AG04450 (cell line): ENCODE results near the gene CCM2. TPM values are rescaled to one million over a fixed set of nuclear protein-coding genes. Genes with fewer than 3 reads are reported as not detected.

Experiments
- CTCF ChIA-PET: fragments of 300-600, 350-600 bp; formaldehyde crosslinking; extraction: SDS; loops from one replicate; lab custom pipeline; 2022; ENCODE audit warnings: antibody characterized with exemption, inconsistent platforms; lab: Charles Lee
- POLR2A ChIA-PET: fragments of 350-600 bp; formaldehyde crosslinking; extraction: SDS; loops from one replicate; lab custom pipeline; 2021; ENCODE audit warnings: antibody characterized with exemption, inconsistent platforms; lab: Yijun Ruan, JAX
- DNase-seq: peaks from one replicate; pipeline ENCODE4 v3.0.0-alpha.2; 2011; ENCODE audit warnings: low read depth, low spot score
- H3K27ac ChIP-seq: one replicate; pipeline ENCODE4 v1.5.1; 2012; ENCODE audit warnings: low read depth, low read length, control low read depth
- H3K27me3 ChIP-seq: one replicate; pipeline ENCODE4 v1.6.0; 2012; ENCODE audit warnings: low read length; ENCODE audit not compliant: control insufficient read depth, insufficient read depth
- H3K4me3 ChIP-seq: 2 replicates; pipeline ENCODE4 v1.5.1; 2011; ENCODE audit warnings: mild to moderate bottlenecking, low read depth, low read length, control low read depth
- H3K9me3 ChIP-seq: 2 replicates; pipeline ENCODE4 v1.5.1; 2012; ENCODE audit warnings: low read length; ENCODE audit not compliant: control insufficient read depth, insufficient read depth
- polyA minus RNA-seq: library from RNA; depleted of rRNA, polyadenylated mRNA; stranded (reverse); fragments of >200 nt; gene quantifications from 2 replicates; pipeline ENCODE4 v1.2.3, GENCODE V29; 2011; rRNA and poly(A)+ RNA removed
- polyA plus RNA-seq: library from polyadenylated mRNA; depleted of rRNA; stranded (reverse); fragments of >200 nt; gene quantifications from 2 replicates; pipeline ENCODE4 v1.2.3, GENCODE V29; 2011; rRNA removed
- TF ChIP-seq, protein P1 (sequence below): IDR thresholded peaks from 2 replicates; pipeline ENCODE4 v1.5.1; 2011; ENCODE audit warnings: low read depth, low read length, control low read depth, inconsistent platforms

Gene CCM2
- polyA plus RNA-seq = 24.7 and 40.6 TPM in 2 replicates
- 35.8 and 59.6 TPM in 2 replicates for polyA minus RNA-seq

DNA sequence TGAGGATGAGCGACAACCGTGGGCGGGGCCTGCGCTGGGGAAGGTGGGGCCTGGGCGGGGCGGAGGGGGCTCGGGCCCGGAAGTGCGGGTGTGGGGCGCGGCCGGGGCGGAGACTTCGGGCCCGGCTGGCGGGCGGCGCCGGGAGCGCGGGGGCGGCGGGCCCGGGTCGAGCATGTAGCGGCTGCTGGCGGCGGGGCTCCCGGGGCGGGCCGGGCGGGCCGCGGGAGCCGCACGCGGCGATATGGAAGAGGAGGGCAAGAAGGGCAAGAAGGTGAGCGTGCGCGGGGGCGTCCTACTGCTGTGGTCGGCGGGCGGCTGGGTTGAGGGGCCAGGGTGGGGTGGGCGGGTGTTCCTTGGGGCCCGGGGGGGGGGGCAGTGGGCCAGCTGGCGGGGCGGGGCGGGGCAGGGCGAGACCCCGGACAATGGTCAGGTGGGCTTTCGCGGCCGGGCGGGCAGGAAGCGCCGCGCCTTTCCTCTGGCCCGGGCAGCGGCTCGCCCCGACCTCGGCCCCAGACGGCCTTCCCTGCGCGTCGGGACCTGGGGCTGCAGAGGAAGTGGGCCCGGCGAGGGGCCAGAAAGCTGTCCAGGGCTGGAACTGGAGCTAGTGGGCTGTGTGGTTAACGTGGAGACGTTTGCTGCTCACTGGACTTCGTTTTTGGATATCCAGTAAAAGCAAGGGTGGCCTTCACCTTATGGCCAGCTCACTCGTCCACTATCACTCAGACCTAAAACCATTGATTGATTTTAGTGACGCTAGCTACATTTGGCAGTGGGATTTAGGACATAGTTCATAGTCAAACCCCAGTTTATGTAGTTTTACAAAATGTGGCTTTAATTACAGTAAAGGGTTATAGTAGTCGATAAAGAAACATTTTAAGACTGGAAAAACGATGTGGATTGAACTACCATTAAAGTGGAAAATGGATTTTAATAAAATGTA, at the start of gene CCM2:
Gene CCM2 (plus strand): TSS at position 109 of the 940 bp plus-strand sequence. CDS start 133 bp downstream, at position 242.
- no peak for DNase-seq
- POLR2A ChIA-PET = interaction anchor here (0.6 to 1.5 kb wide), 3 partner anchors 11 to 21 kb away, joined by 3 to 5 read pairs (median 4); no protein-coding TSS in a partner anchor
- H3K27me3 ChIP-seq = no peaks in the 10 kb centered on the region
- no peaks in the 10 kb centered on the region for H3K9me3 ChIP-seq
- TF ChIP-seq, protein P1, sequence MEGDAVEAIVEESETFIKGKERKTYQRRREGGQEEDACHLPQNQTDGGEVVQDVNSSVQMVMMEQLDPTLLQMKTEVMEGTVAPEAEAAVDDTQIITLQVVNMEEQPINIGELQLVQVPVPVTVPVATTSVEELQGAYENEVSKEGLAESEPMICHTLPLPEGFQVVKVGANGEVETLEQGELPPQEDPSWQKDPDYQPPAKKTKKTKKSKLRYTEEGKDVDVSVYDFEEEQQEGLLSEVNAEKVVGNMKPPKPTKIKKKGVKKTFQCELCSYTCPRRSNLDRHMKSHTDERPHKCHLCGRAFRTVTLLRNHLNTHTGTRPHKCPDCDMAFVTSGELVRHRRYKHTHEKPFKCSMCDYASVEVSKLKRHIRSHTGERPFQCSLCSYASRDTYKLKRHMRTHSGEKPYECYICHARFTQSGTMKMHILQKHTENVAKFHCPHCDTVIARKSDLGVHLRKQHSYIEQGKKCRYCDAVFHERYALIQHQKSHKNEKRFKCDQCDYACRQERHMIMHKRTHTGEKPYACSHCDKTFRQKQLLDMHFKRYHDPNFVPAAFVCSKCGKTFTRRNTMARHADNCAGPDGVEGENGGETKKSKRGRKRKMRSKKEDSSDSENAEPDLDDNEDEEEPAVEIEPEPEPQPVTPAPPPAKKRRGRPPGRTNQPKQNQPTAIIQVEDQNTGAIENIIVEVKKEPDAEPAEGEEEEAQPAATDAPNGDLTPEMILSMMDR = no peak
- CTCF ChIA-PET = interaction anchor here (0.6 to 1.1 kb wide), 8 partner anchors 27 to 158 kb away, joined by 3 to 5 read pairs (median 4); no protein-coding TSS in a partner anchor
- peak within 1 kb of the TSS; percentile 84 for H3K4me3 ChIP-seq
- H3K27ac ChIP-seq = peak within 1 kb of the TSS; percentile 73

DNA sequence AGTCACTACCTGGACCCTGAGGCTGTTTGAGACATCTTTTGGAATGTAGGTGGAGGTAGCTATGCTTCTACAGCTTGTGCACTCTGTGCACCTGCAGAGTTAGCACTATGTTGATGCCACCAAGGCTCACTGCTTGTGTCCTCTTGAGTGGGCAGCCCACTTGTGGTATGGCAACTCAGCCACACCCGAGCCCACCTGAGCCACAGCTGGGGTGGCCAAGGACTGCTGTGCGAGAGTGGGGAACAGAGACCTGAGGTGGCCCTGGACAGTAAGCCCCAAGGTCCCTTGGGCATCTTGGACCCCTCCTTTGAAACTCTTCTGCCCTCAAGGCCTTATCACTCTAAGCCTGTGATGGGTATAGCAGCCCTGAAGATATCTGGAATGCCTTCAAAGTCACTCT, 46.8 kb upstream of the CCM2 start:
- Histone ChIP-seq H3K9me3 (no peaks in the 10 kb centered on the region), H3K27ac (no peak overlapping the region), H3K27me3 (peaks cover 30% of the 10 kb centered on the region), H3K4me3 (no peak overlapping the region)
- TF ChIP-seq, protein P1 = no peak
- ChIA-PET POLR2A (no interaction called here), CTCF (no interaction called here)
- DNase-seq = no peak

DNA sequence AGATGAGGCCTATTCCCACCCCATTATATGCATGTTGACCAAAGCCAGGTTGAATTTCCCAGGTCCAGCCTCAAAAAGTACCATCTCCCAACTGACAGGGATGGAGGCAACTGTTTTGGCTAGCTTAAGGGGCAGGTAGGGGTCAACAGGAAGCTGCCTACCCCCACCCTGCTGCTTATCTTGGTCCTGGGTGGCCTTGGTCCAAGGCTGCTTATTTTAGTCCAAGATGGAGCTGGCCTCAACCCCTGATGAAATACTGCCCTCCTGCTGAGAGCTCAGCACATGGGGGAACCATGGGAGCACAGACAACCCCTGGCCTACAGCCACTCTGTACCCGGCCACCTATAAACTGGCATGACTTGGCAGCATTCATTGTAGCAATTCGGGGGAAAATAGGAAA, 44.3 kb upstream of the CCM2 start:
- TF ChIP-seq, protein P1 = no peak
- no peak overlapping the region for H3K4me3 ChIP-seq
- DNase-seq = no peak
- no peak overlapping the region for H3K27ac ChIP-seq
- H3K9me3 ChIP-seq = no peaks in the 10 kb centered on the region
- H3K27me3 ChIP-seq = peaks cover 24% of the 10 kb centered on the region
- ChIA-PET POLR2A (interaction anchor here (0.5 kb wide), 1 partner anchor 82 kb away, joined by 4 read pairs; no protein-coding TSS in a partner anchor), CTCF (interaction anchor here (0.5 to 1.5 kb wide), 2 partner anchors 56 to 180 kb away, joined by 3 to 4 read pairs; no protein-coding TSS in a partner anchor)

DNA sequence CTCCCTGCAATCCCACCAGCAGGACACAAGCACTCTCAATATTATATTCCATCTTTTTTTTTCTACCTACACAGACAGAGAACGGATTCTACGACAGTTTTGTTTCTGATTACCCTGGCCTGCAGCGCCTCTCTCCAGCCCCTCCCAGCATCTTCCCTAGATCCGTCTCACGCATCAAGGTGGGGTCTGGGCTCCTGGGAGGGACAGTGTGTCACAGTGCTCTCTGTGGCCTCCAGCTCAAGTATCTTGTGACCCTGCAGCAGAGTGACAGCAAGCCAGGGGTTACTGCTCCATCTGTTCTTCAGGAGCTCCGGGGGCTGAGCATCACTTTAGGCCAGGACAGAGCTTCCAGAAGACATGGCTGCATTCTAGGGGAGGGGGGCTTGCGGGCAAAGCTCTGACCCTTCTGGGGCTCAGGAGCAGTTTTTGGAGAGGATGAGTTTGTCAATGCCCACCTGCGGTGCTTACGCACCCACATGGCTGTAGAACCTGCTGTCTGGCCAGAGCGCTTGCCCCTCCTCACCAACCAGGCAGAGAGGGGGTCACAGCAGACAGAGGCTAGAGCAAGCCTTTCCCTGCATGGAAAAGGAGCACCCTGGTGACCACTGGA, 43.7 kb upstream of the CCM2 start:
- H3K9me3 ChIP-seq = no peaks in the 10 kb centered on the region
- TF ChIP-seq, protein P1 = no peak
- no peak overlapping the region for H3K27ac ChIP-seq
- H3K27me3 ChIP-seq = peaks cover 19% of the 10 kb centered on the region
- CTCF ChIA-PET = interaction anchor here (0.5 to 1.5 kb wide), 2 partner anchors 55 to 180 kb away, joined by 3 to 4 read pairs; no protein-coding TSS in a partner anchor
- H3K4me3 ChIP-seq = no peak overlapping the region
- no peak for DNase-seq
- POLR2A ChIA-PET = interaction anchor here (0.6 kb wide), 1 partner anchor 342 kb away, joined by 10 read pairs; no protein-coding TSS in a partner anchor
